GM12892 (cell line): Measurements from ENCODE around the gene HP1BP3.
A peak's percentile ranks its signal among the peaks of the same experiment; 100 is the strongest.

Experiments
- DNase-seq: peaks from one replicate; pipeline ENCODE4 v3.0.0; 2011; ENCODE audit not compliant: insufficient read length
- FAIRE-seq: peaks from 2 replicates; lab custom pipeline; 2011; peaks lifted over from hg19 to GRCh38; lab: Jason Lieb, UNC
- POLR2A ChIP-seq: IDR thresholded peaks from 2 replicates; pipeline ENCODE4 v1.6.1; 2011; ENCODE audit warnings: low read depth, low read length, control low read depth
- POLR2AphosphoS5 ChIP-seq: IDR thresholded peaks from 2 replicates; pipeline ENCODE4 v1.6.1; 2011; ENCODE audit warnings: low read depth, low read length, control low read depth
- TAF1 ChIP-seq: IDR thresholded peaks from 2 replicates; pipeline ENCODE4 v1.6.1; 2011; ENCODE audit warnings: low read depth, mild to moderate bottlenecking, control low read depth, low read length, borderline replicate concordance

HP1BP3 gene

GRCh38 chr1:20731057-20731991 lies 55.8 kb downstream of the HP1BP3 start:
- FAIRE-seq (peak; percentile 73), DNase-seq (no peak)
- TF ChIP-seq POLR2A: no peak
- no peak for TF ChIP-seq TAF1
- TF ChIP-seq POLR2AphosphoS5: no peak

GRCh38 chr1:20730690-20731056 lies 56.4 kb downstream of the HP1BP3 start:
- DNase-seq: no peak
- FAIRE-seq: no peak
- TF ChIP-seq TAF1 (no peak), POLR2A (no peak), POLR2AphosphoS5 (no peak)

- FAIRE-seq (no peak), DNase-seq (no peak)
- no peak for TF ChIP-seq POLR2AphosphoS5
- TF ChIP-seq POLR2A: no peak
- TF ChIP-seq TAF1: no peak
These were observed 57.0 kb downstream of the HP1BP3 start for GRCh38 chr1:20729990-20730689.

- DNase-seq: no peak
- no peak for FAIRE-seq
- TF ChIP-seq TAF1 (no peak), POLR2AphosphoS5 (no peak), POLR2A (no peak)
These were observed 57.8 kb downstream of the HP1BP3 start for GRCh38 chr1:20729155-20729931.

GRCh38 chr1:20728371-20729154 lies 58.5 kb downstream of the HP1BP3 start:
- no peak for DNase-seq
- TF ChIP-seq TAF1: no peak
- TF ChIP-seq POLR2AphosphoS5: no peak
- TF ChIP-seq POLR2A: no peak
- FAIRE-seq: no peak

GRCh38 chr1:20727746-20728316 lies 59.3 kb downstream of the HP1BP3 start:
- DNase-seq (no peak), FAIRE-seq (no peak)
- TF ChIP-seq POLR2A (no peak), POLR2AphosphoS5 (no peak), TAF1 (no peak)

- FAIRE-seq (no peak), DNase-seq (no peak)
- TF ChIP-seq POLR2AphosphoS5 (no peak), TAF1 (no peak)
These were observed 60.0 kb downstream of the HP1BP3 start for GRCh38 chr1:20726932-20727745.

- no peak for TF ChIP-seq TAF1
- TF ChIP-seq POLR2AphosphoS5: no peak
- no peak for TF ChIP-seq POLR2A
- no peak for FAIRE-seq
- DNase-seq: no peak
These were observed 60.8 kb downstream of the HP1BP3 start for GRCh38 chr1:20726118-20726911.

- TF ChIP-seq TAF1 (no peak), POLR2A (no peak), POLR2AphosphoS5 (no peak)
- FAIRE-seq: no peak
- DNase-seq: no peak
These were observed 61.7 kb downstream of the HP1BP3 start for GRCh38 chr1:20725189-20726117.
